Body of pancreas (tissue), 4 donors: ENCODE measurements around the gene PANK1.

ENCODE experiments used
- POLR2A ChIP-seq, 3 donors: fragments of 450-650 bp; IDR thresholded peaks; one replicate each; pipeline ENCODE4 v1.6.1; 2016; ENCODE audit warnings: antibody characterized with exemption in 3 of 3, mild to moderate bottlenecking in 2 of 3
- TF ChIP-seq, protein P1 (sequence below), 7 experiments: fragments of 450-650 bp in 4 of 7; fragments of 200-600 bp in 3 of 7; sonication (generic) in 3 of 7; IDR thresholded peaks; one replicate each; pipeline ENCODE4 v1.5.1; 2016 to 2019; ENCODE audit warnings: antibody characterized with exemption in 7 of 7

DNA sequence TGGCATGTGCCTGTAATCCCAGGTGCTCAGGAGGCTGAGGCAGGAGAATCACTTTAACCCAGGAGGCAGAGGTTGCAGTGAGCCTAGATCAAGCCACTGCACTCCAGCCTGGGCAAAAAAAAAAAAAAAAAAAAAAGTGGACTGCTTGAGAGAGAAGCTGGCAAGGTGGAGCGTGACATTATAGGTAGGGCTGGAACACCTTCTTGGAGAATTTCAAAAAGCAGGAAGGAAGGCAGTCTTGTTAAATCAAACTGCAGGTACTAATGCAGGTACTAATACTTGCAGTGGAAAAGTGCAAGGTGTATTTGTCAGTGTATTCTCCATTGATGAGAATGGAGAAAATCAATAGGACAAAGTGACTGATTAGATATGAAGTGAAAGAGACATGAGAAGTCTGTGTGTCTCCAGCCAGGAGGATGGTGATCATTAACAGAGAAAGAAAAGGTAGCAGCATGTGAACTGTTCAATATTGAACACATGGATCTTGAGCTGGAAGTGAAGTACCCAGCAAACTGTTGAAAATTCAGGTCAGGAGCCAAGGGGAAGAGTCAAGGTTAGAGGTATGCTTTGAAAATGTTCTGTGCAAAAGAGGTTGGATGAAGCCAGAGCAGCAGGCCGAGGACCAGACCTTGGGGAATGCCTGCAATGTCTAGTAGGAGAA, 97.1 kb downstream of the PANK1 start:
- TF ChIP-seq, protein P1, sequence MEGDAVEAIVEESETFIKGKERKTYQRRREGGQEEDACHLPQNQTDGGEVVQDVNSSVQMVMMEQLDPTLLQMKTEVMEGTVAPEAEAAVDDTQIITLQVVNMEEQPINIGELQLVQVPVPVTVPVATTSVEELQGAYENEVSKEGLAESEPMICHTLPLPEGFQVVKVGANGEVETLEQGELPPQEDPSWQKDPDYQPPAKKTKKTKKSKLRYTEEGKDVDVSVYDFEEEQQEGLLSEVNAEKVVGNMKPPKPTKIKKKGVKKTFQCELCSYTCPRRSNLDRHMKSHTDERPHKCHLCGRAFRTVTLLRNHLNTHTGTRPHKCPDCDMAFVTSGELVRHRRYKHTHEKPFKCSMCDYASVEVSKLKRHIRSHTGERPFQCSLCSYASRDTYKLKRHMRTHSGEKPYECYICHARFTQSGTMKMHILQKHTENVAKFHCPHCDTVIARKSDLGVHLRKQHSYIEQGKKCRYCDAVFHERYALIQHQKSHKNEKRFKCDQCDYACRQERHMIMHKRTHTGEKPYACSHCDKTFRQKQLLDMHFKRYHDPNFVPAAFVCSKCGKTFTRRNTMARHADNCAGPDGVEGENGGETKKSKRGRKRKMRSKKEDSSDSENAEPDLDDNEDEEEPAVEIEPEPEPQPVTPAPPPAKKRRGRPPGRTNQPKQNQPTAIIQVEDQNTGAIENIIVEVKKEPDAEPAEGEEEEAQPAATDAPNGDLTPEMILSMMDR (IDR thresholded peaks at IDR 0.05) = no peak
- no peak for TF ChIP-seq POLR2A (IDR thresholded peaks at IDR 0.05)
